Right lobe of liver (tissue), 4 donors: ENCODE data around the gene C1QTNF6.

Experiments used
- POLR2A ChIP-seq: fragments of 450-650 bp; IDR thresholded peaks from one replicate; pipeline ENCODE4 v1.6.1; 2017; ENCODE audit warnings: antibody characterized with exemption, mild to moderate bottlenecking
- TF ChIP-seq, protein P1 (sequence below), 4 donors: fragments of 200-600 bp in 3 of 4; fragments of 450-650 bp in 1 of 4; IDR thresholded peaks; one replicate each; pipeline versions ENCODE4 v1.5.1 to v1.8.0; 2016 to 2022; ENCODE audit warnings: antibody characterized with exemption in 4 of 4, mild to moderate bottlenecking in 2 of 4
- donor health status: DM: no; HTN: no; CAD: no.
- donor health status: DM: no; HTN: no; CAD: no.
- donor health status: DM: no; HTN: yes; CAD: no.

DNA sequence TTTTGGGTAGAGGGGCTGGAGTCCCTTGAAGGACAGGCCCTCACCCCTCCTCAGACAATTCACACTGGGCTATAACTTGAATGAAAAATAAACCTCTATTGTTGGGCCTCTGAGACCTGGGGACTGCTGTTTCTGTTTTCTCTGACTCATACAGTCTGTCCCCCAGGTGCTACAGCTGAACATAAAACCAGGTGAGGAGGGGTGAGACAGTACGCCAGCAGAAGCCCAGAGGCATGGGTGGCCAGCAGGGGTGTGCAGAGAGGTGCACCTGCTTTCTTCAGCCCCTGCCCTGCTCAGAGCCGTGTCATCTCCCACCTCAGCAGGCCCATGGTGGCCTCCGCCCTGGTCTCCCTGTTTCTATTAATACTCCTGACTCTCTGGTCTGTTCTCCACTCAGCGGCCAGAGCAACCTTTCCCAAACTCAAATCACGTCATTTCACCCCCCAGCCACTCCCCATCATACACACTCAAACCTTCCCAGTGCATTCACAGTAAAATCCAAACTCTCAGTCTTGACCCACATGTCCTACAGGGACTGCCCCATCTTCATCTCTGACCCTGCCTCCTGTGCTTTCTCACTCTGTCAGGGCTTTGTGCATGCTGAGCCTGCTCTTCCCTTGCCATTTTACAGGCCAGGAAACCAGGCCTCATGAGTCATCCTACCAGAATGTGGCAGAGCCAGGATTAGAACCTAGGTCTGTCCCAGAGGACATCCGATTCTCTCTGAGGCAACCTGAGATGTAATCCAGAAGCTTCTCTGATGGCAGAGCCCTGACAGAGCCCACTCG lies 32.9 kb downstream of the C1QTNF6 start:
- TF ChIP-seq POLR2A = no peak
- TF ChIP-seq, protein P1, sequence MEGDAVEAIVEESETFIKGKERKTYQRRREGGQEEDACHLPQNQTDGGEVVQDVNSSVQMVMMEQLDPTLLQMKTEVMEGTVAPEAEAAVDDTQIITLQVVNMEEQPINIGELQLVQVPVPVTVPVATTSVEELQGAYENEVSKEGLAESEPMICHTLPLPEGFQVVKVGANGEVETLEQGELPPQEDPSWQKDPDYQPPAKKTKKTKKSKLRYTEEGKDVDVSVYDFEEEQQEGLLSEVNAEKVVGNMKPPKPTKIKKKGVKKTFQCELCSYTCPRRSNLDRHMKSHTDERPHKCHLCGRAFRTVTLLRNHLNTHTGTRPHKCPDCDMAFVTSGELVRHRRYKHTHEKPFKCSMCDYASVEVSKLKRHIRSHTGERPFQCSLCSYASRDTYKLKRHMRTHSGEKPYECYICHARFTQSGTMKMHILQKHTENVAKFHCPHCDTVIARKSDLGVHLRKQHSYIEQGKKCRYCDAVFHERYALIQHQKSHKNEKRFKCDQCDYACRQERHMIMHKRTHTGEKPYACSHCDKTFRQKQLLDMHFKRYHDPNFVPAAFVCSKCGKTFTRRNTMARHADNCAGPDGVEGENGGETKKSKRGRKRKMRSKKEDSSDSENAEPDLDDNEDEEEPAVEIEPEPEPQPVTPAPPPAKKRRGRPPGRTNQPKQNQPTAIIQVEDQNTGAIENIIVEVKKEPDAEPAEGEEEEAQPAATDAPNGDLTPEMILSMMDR (IDR thresholded peaks at IDR 0.05) = no peak
